Activated naive CD4-positive, alpha-beta T cell treated with anti-CD3 and anti-CD28 coated beads, Interleukin-2, amount 50 U/mL, for 72 hours (primary cell): ENCODE measurements around the gene CDK5RAP2. TPM values are rescaled to one million over a fixed set of nuclear protein-coding genes. Genes with fewer than 3 reads are reported as not detected.

ENCODE experiments used
- ATAC-seq, 2 donors: fragments of 150-1000 bp; cut with Tn5 transposase; 2 replicates each; pipeline ENCODE4 v1.10.0; 2021; ENCODE audit warnings: mild to moderate bottlenecking in 2 of 2, moderate library complexity in 2 of 2
- DNase-seq, 2 donors: peaks; one replicate each; pipeline ENCODE4 v3.0.0; 2021 to 2022; ENCODE audit warnings: low spot score in 2 of 2
- H3K27ac Mint-ChIP-seq, 2 donors: one replicate each; pipeline ENCODE4 v1.8.0; 2022; ENCODE audit warnings: mild to moderate bottlenecking in 2 of 2, mixed read lengths in 2 of 2
- H3K36me3 Mint-ChIP-seq, 2 donors: one replicate each; pipeline ENCODE4 v1.8.0; 2022; ENCODE audit warnings: mixed read lengths in 2 of 2
- H3K9me3 Mint-ChIP-seq, 2 donors: one replicate each; pipeline ENCODE4 v1.8.0; 2022; ENCODE audit warnings: mixed read lengths in 2 of 2
- total RNA-seq, 2 donors: library from RNA; stranded (reverse); gene quantifications; one replicate each; pipeline ENCODE4 v1.2.3, GENCODE V29; 2022

CDK5RAP2 gene
- total RNA-seq, 2 donors from 2014 or later: 85.9 to 128 TPM

DNA sequence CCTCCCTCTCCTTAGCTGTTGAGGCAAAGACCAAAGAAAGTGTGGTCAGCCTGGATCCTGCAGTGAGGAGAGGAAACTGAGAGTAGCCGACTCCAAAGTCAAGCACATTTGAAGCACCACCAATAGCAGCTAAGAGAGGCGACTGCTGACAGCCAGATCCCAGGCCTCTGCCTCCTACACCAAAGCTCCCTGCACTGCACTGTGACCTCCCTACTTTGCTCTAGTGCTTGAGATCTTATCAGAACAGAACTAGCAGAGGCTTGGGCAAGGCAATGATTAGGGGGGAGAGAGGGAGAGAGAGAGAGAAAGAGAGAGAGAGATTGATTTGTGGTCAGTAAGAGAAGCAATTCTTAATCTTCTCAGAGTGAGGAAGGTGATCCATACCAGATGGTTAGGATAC lies 216.3 kb downstream of the CDK5RAP2 start:
- Mint-ChIP-seq H3K9me3 (peaks cover 4% of the 10 kb centered on the region in 2 donors), H3K36me3 (no peaks in the 10 kb centered on the region), H3K27ac (no peak overlapping the region)
- ATAC-seq: no peak
- DNase-seq: no peak

DNA sequence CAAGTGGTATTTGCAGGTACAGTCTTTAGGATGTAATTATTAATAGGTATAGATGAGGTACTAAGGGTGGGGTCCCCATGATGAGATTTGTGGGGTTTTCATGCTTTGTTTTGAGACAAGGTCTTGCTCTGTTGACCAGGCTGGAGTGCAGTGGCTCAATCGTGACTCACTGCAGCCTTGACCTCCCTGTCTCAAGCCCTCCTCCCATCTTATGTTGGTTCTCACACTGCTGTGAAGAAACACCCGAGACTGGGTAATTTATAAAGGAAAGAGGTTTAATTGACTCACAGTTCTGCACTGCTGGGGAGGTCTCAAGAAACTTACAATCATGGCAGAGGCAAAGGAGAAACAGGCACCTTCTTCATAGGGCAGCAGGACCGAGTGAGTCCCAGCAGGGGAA lies 217.5 kb downstream of the CDK5RAP2 start:
- ATAC-seq: no peak
- Mint-ChIP-seq H3K27ac (no peak overlapping the region), H3K9me3 (no peaks in the 10 kb centered on the region), H3K36me3 (no peaks in the 10 kb centered on the region)
- DNase-seq: no peak

DNA sequence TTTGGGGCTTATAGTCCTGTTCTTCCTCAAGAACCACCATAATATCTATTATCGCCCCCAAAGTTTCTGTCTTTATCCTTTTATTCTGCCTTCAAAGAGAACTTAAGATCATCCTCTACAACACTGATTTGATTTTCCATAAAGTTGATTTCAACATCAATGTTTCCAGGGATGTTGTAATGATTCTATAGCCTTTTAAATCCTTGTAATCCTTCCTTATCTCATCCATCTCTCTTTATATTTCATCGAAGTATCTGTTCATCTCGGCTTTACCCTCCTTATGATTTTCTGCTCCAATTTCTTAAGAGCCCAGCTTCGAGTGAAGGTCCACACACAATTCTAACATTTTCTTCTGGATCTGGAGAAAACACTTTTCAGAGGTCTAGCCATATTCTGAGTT lies 218.4 kb downstream of the CDK5RAP2 start:
- ATAC-seq (no peak), DNase-seq (no peak)
- H3K9me3 Mint-ChIP-seq: no peaks in the 10 kb centered on the region
- peaks cover 0 to under 1% of the 10 kb centered on the region in 2 donors for H3K36me3 Mint-ChIP-seq
- no peak overlapping the region for H3K27ac Mint-ChIP-seq

DNA sequence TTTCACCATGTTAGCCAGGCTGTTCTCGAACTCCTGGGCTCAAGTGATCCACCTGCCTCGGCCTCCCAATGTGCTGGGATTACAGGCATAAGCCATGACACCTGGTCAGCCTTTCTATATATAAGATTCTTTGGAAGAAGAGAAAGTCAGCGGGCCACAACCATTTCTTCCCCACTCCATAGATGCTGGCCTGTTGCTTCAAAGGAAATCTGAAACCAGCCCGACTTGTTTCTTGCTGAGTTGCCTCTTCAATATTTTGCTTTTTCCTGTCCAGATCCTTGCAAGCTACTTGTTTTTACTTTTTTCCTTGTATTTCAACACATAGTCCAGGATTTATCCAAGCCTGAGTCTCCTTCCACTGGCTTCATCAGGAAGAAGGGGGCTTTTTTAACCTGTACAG lies 219.5 kb downstream of the CDK5RAP2 start:
- no peak for ATAC-seq
- Mint-ChIP-seq H3K27ac (no peak overlapping the region), H3K36me3 (peaks cover 0 to 10% of the 10 kb centered on the region in 2 donors), H3K9me3 (no peaks in the 10 kb centered on the region)
- DNase-seq: no peak

DNA sequence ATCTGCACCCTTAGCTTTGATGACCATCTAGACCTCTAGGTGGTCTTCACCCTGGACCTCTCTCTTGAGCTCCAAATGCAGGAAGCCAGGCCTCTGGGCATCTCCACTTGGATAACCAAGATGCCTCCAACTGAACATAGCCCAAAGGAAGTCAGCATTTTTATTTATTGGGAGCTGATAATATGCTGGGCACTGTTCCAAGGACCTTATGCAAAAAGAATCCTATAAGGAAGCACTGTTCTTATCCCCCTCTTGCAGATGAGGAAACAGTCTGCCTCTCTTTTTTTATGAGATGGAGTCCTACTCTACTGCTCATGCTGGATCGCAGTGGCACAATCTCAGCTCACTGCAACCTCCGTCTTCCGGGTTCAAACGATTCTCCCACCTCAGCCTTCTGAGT lies 219.9 kb downstream of the CDK5RAP2 start:
- Mint-ChIP-seq H3K36me3 (peaks cover 0 to 10% of the 10 kb centered on the region in 2 donors), H3K27ac (no peak overlapping the region), H3K9me3 (no peaks in the 10 kb centered on the region)
- ATAC-seq (no peak), DNase-seq (no peak)

DNA sequence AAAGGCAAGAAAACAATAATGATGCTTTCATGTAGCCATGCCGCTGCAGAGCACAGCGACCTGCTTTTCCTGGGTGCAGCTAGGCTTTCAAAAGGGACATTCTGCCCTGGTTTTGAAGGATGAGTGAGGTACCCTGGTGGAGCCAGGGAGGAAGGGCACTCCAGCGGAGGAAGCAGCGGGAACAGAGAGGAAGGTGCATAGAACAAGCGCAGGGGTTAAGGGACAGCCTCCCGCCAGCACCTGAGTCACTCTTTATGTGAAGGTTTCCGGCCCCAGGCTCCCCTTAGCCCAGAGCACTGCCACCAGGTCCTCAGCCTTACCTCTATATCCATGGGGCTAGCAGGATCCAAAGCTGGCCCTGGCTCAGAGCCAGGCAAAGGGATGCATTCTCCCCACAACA lies 221.1 kb downstream of the CDK5RAP2 start:
- DNase-seq (no peak), ATAC-seq (no peak)
- Mint-ChIP-seq H3K9me3 (no peaks in the 10 kb centered on the region), H3K36me3 (peaks cover 0 to 10% of the 10 kb centered on the region in 2 donors), H3K27ac (no peak overlapping the region)

DNA sequence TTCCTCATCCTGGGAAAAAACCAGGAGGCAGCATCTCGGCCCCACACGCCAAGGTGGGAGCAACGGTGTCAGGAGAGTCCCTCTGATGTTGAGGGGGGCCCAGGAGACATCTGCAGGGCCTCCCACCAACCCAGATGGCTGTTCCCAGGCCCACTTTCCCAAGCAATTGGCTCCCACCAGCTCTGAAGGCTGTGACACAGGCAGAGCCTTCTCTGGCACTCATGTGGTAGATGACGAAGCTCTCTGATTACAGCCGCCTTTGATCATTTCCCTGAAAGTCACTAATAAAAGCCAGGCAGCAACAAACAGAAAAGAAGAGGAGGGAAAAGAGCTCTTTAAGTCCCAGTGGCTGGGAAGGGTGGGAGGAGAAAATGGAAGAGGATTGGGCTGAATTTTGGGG lies 226.5 kb downstream of the CDK5RAP2 start:
- DNase-seq (no peak), ATAC-seq (no peak)
- Mint-ChIP-seq H3K27ac (no peak overlapping the region), H3K36me3 (peaks cover 0 to 10% of the 10 kb centered on the region in 2 donors), H3K9me3 (no peaks in the 10 kb centered on the region)

DNA sequence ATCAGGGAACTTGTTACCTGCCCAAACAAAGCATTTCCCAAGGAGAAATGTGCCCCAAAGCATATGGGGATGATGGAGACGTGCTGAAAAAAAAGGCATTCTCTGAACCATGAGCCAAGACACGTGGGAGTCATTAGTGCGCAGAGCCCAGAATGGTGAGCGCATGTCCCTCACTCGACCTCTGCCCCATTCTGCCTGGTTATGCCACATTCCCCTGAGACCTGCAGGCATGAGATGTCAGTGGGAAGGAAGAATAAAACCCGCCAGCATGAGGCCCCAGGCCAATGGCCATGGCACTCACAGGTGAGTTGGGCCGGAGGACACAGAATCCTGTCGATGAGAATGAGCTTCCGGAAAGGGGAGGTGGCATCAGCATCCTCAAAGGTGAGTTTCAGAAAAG lies 228.9 kb downstream of the CDK5RAP2 start:
- Mint-ChIP-seq H3K9me3 (no peaks in the 10 kb centered on the region), H3K27ac (peak overlapping the region in 1 of 2 donors; percentile 29), H3K36me3 (peaks cover 0 to 5% of the 10 kb centered on the region in 2 donors)
- DNase-seq (no peak), ATAC-seq (no peak)

DNA sequence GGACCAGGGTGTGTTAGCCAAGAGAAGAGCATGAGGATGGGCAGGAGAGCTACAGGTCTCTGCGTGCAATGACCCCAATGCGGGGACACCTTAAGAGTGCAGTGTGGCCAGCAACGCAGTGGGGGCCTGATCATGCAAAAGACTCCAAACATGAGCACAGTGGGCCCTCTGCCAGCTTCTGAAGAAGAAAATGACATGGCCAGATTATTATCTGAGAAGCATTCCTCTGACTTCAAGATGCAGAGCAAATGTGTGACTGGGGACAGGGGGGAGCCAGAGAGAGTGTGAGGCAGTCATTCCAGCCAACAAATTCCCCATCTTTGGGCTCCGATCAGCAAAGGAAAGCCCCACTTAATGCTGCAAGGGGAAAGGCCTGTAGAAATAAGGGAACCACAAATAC lies 229.4 kb downstream of the CDK5RAP2 start:
- ATAC-seq: no peak
- DNase-seq: no peak
- Mint-ChIP-seq H3K27ac (no peak overlapping the region), H3K36me3 (peaks cover 0 to under 1% of the 10 kb centered on the region in 2 donors), H3K9me3 (no peaks in the 10 kb centered on the region)

DNA sequence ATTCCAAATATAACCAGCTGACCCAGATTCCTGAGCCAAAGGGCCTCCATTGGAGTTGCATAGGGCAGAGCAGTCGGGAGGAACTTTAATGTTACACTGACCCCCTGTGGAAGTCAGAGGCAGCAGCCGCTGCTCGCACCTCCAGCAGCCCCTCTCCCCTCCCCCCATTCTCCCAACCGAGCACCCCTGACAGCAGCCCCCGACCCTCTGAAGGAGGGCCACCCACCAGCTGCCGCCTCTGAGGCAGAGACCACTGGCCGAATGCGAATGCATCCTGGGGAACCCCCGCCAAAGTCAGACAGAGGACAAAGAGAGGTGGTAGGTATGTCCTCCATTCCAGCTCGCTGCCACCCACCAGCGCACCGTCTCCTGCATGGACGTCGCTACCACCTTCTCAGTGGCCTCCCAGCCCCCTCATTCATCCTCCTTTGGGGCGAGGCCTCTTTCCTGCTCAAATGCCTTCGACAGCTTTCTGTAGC lies 231.0 kb downstream of the CDK5RAP2 start:
- peak overlapping the region in 1 of 2 donors; percentile 26 for H3K27ac Mint-ChIP-seq
- no peaks in the 10 kb centered on the region for H3K36me3 Mint-ChIP-seq
- peak in 1 of 2 donors; percentile 59 for ATAC-seq
- no peaks in the 10 kb centered on the region for H3K9me3 Mint-ChIP-seq
- peak in 1 of 2 donors; percentile 8 for DNase-seq

DNA sequence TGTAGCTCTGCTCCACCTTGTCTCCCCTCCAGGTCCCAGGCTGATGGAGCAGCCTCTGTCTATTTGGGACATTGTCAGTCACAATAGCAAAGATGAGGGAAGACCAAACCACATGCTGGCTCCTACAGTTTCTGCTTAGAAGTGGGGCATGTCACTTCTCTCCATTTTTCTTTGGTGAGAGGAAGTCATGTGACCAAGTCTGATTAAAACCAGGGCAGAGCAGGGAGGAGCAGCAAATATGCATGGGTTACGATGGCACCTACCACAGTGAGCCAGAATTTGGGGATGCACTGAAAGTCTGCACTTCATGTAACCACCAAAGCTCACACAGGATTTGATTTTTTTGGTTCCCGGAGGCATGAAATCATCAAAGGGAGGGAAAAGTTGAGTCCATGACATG lies 234.6 kb downstream of the CDK5RAP2 start:
- H3K27ac Mint-ChIP-seq: no peak overlapping the region
- H3K9me3 Mint-ChIP-seq: no peaks in the 10 kb centered on the region
- H3K36me3 Mint-ChIP-seq: no peaks in the 10 kb centered on the region
- DNase-seq (no peak), ATAC-seq (no peak)

DNA sequence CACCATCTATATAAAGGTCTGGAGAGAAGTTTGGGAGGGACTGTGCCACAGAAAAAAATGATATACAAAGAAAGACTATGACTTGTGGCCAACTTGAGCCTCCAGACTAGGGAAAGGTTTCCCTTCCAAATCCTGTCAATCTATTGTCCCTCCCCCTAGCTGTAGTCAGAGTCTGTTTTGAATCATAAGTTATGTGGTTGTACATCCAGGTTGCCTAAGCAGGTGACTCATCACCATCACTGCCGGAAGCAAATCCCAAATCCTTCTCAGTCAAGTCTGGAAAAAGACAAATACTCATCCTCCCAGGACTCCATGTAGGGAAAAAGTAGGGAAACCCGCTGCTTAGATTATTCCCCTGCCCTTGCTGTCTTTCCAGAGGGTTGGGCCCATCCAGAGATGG lies 235.7 kb downstream of the CDK5RAP2 start:
- DNase-seq (no peak), ATAC-seq (no peak)
- Mint-ChIP-seq H3K9me3 (no peaks in the 10 kb centered on the region), H3K27ac (no peak overlapping the region), H3K36me3 (no peaks in the 10 kb centered on the region)

DNA sequence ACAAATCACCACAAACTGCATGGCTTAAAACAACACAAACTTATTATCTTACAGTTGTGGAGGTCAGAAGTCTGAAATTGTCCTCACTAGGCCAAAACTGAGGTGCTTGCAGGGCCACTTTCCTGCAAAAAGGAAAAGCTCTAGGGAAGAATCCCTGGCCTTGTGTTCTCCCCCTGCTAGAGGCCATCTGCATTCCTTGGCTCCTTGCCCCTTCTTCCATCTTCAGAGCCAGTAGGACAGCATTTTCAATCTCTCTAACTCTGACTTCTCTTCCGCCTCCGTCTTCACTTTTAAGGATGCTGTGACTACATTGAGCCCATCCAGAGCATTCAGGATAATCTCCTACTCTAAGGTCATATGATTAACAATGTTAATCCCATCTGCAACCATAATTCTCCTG lies 236.6 kb downstream of the CDK5RAP2 start:
- ATAC-seq (no peak), DNase-seq (no peak)
- no peaks in the 10 kb centered on the region for H3K36me3 Mint-ChIP-seq

More for the DNA sequence above, 236.6 kb downstream of the CDK5RAP2 start:
- Mint-ChIP-seq H3K9me3 (no peaks in the 10 kb centered on the region), H3K27ac (no peak overlapping the region)

Other genes starting within 250 kb of the CDK5RAP2 start
- gene MEGF9, start 134.3 kb upstream of the CDK5RAP2 start, total RNA-seq: 1 to 10 TPM; 3.4 to 3.8 TPM
- 10 to 100 TPM; 69.9 to 70.2 TPM for gene FBXW2, start 213.2 kb upstream of the CDK5RAP2 start, total RNA-seq